SHP77 (cell line): ENCODE results near the gene RPL10A.
A peak's percentile ranks its signal among the peaks of the same experiment; 100 is the strongest.
"Not testable (repeated sequence)": the region's sequence is repeated elsewhere in the genome, so short reads cannot be mapped to it uniquely, and the experiment has no call there.

ENCODE experiments used
- DNase-seq, 2 experiments: peaks; one replicate each; lab custom pipeline; 2025; lab: John Stamatoyannopoulos, UW

Gene RPL10A

DNA sequence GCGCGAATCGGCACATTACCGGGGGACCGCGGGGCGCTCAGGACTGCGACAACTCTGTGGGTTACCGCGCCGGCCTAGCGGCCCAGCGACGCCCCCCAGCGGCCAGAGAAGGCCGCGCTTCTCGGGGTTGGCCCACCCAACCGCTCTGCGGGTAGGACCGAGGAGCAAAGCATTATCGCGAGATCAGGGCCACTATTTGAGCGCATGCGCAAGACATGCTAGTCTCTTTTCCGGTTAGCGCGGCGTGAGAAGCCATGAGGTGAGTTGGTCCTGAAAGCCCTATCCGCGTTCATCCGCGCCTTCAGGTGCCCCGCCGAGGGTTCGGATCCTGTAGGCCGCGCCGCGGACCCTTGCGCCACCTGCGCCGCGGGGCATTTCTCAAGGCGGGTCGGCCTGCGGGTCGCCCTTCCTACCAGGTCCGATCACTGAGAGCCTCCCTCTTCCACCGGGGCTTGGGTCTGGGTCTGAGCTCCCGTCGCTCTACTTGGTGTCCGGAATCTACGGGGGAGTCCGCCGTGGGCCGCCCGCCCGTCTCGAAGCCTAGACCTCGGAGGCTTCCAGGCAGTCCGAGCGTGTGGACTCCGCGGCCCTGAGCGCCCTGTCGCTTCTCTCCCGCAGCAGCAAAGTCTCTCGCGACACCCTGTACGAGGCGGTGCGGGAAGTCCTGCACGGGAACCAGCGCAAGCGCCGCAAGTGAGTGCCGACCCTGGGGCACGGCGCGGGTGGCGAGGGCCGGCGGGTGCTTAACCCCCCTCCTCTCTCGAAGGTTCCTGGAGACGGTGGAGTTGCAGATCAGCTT lies at the start of gene RPL10A:
Gene RPL10A, plus strand, starts transcription at position 221 of the 799 bp plus-strand sequence. Its CDS starts 34 bp downstream, at position 255.
- DNase-seq, result peak; percentile 90 to 91

GRCh38 chr6:35419417-35419816 lies 48.8 kb upstream of the RPL10A start:
- no peak for DNase-seq

- no peak for DNase-seq
Measured at GRCh38 chr6:35419961-35420360, 48.2 kb upstream of the RPL10A start.

DNA sequence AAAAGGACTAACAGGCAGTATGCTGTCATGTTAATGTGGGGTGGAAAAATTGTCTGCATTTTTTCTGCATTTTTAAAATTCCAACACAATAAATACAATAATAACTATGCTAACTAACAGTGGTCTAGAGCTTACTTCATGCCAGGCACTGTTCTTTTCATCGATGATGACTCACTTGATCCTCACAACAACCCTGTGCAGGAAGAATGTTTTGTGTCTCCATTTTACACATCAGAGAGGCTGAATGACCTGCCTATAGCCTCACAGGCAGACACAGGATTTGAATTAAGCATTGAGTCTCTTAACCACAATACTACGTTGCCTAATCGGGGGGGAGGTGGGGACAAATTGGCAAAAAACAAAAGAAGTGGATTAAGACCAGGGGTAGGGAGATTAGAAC lies 42.9 kb upstream of the RPL10A start:
- no peak for DNase-seq

- DNase-seq, result no peak
Measured at GRCh38 chr6:35426074-35426473, 42.1 kb upstream of the RPL10A start.

DNA sequence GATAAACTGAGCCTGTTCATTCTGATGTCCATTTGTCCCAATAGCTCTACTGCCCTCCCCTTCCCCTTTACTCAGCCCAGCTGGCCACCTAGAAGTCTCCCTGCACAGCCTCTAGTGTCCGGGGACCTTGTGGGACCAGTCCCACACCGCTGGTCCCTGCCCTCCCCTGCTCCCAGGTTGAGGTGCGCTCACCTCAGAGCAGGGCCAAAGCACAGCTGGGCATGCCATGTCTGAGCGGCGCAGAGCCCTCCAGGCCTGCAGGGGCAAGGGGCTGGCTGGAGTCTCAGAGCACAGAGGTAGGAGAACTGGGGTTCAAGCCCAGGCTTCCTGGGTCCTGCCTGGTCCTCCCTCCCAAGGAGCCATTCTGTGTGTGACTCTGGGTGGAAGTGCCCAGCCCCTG lies 40.8 kb upstream of the RPL10A start:
- DNase-seq, result no peak

DNA sequence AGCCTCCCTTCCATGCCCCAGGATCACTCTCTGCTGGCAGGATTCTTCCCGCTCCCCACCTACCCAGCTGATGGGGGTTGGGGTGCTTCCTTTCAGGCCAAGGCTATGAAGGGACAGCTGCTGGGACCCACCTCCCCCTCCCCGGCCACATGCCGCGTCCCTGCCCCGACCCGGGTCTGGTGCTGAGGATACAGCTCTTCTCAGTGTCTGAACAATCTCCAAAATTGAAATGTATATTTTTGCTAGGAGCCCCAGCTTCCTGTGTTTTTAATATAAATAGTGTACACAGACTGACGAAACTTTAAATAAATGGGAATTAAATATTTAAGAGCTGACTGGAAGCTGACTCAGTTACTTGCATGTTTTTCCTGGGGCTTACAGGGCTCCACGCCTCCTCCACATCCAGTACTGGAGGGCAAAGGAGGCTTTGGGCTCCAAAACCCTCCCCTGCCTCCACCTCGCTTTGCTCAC lies 40.3 kb upstream of the RPL10A start:
- no peak for DNase-seq

GRCh38 chr6:35428421-35429149 lies 39.6 kb upstream of the RPL10A start:
- DNase-seq, result no peak

DNA sequence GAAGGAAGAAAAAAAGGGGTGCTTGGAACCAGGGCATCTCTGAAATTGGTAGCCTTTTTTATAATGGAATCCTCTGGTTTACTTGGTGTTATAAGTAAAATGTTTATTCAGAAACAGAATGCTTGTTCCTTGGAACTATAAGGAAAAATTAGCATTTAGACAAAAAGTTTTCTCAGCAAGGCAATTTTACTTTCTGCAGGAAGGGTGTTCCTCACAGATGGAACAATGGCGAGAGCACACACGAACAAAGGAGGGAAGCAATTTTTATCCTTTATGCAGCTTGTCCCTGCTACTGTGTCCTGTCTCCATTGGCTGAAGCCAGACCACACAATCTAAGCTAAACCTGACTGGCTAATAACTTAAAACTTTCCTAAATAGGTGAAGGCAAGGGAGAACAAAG lies 38.7 kb upstream of the RPL10A start:
- no peak for DNase-seq

DNA sequence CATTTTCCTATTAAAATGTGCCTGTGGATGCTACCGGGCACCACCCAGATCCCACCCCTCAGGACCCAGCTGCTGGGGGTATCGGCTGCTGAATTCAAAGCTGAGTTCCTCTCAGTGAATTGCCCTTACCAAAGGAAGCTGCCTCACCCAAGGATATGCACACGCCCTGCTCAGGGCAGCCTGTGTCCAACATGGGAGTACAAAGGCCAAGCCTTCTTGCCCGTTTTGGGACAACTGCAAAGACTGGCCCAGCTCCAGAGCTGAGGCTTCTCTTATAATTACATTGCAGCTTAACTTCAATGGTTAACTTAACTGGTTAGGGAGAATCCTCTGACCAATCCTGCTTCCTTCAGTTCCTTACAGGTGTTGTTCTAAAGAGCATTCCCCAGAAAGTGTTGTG lies 35.9 kb upstream of the RPL10A start:
- DNase-seq, result no peak

DNA sequence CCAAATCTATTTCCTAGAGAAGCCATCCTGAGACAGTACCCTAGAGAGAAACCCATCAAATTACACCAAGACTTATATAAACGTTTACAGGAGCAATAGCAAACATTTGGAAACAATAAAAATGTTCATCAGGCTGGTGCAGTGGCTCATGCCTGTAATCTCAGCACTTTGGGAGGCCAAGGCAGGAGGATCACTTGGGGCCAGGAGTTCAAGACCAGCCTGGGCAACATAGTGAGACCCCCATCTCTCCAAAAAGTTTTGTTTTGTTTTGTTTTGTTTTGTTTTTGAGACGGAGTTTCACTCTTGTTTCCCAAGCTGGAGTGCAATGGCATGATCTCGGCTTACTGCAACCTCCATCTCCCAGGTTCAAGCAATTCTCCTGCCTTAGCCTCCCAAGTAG lies 35.5 kb upstream of the RPL10A start:
- DNase-seq, result not testable (repeated sequence)

- no peak for DNase-seq
Measured at GRCh38 chr6:35435074-35435837, 32.9 kb upstream of the RPL10A start.

DNA sequence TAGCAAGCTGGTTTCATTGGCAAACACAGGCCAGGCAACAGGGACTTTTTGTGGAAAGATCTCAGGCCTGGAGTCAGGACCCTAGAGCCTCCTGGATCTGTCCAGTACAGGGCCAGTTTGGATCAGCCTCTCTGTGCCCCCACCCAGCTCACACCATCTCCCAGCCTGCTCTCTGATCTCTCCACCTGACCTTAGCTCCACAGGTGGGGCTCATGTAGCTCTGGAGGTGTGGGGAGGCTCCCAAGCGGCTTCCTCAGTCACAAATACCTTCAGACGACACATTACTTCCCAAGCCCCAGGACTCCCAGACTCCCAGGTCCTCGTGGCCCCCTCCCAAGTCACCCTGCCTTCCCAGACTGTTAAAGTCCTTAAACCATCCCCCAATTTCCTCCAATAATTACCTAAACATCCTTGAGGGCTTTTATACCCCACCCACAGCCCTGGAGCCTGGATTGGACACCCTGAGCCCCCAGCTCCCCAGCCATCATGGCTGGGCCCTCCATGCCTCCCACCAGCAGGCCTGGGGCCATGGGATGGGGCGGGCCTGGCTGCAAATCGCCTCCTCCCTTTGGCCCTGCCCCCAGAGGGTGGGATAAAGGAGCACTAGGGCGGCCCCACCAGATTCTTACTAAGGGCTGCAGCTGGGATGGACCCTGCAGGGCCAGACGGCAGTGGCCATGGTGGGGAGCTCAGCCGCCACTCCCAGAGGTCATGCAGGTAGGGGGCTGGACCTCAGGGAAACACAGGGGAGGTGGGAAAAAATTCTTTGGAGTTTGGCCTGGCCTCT lies 31.9 kb upstream of the RPL10A start:
- no peak for DNase-seq

DNA sequence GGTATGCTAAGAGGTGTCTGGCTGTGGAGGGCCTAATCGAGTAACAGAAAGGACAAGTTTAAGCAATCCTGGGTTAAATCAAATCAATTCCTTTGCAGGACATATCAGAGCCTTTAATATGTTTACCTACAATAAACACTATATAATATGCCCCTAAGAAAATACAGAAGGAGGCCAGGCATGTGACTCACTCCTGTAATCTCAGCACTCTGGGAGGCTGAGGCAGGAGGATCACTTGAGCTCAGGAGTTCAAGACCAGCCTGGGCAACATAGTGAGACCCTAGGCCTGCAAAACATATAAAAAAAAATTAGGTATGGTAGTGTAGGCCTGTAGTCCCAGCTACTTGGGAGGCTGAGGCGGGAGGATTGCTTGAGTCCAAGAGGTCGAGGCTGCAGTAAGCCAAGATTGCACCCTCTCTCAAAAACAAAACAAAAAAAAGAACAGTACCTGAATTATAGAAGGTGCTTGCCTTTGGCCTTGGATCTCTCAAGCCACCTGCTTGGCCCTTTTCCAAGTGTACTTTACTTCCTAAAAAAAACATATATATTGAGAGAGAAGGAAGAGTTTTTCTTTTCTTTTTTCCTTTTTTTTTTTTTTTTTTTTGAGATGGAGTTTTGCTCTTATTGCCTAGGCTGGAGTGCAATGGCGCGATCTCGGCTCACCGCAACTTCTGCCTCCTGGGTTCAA lies 29.7 kb upstream of the RPL10A start:
- not testable (repeated sequence) for DNase-seq

- no peak for DNase-seq
Measured at GRCh38 chr6:35439308-35439707, 28.9 kb upstream of the RPL10A start.

- DNase-seq, result no peak
Measured at GRCh38 chr6:35441205-35441604, 27.0 kb upstream of the RPL10A start.

DNA sequence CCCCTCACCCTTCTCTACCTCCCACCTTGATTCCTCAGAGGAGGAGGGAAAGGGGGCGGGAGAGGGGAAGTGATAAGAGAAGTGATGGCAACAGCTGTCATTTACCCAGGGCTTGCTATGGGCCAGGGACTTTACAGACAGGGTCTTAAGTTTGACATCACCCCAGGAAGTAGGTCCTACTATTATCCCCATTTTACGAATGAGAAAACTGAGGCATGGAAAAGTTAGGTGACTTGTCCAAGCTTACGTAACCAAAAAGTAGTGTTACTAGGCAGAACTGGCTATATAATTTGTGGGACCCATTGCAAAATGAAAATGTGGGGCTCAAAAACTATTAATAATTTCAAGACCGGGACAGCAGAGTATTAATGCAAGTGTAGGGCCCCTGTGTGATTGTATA lies 26.6 kb upstream of the RPL10A start:
- no peak for DNase-seq

- DNase-seq, result no peak
Measured at GRCh38 chr6:35442693-35443092, 25.5 kb upstream of the RPL10A start.

DNA sequence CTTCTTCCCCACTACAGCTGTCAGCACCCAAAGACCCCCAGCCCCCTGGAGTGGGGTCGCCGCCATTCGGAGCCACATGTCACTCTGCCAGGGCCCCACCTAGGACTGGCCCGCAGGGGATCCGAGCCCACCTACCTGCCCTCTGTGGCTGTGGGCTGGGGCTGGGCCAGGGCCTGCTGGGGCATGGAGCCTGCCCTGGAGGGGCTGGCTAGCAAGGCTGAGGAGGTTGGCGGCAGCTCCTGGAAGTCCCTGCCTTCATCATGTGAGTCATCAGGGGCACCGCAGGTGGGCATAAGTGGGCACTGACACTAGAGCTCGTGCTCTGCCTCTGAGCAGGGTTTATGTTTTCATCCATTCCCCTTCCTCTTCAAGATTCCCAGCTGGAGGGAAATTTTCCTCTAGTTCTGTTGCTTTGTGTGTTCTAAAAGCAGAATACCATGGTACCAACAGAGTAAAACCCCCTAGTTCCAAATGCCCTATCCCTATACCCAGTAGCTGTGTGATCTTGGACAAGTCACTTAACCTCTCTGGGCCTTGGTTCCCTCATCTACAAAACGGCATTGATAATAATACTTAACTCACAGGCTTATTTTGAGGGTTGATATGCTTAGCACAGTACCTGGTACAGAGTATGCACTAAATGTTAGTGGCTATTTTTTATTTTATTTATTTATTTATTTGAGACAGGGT lies 24.7 kb upstream of the RPL10A start:
- DNase-seq, result no peak

- no peak for DNase-seq
Measured at GRCh38 chr6:35445691-35446090, 22.5 kb upstream of the RPL10A start.

GRCh38 chr6:35448191-35448590 lies 20.0 kb upstream of the RPL10A start:
- no peak for DNase-seq
